SH-SY5Y (cell line): Measurements from ENCODE around the gene PDSS1.

Source experiments
- GATA2 ChIP-seq: IDR thresholded peaks from 2 replicates; pipeline ENCODE4 v1.6.1; 2011; ENCODE audit warnings: mild to moderate bottlenecking, low read depth, low read length
- GATA3 ChIP-seq: IDR thresholded peaks from 2 replicates; pipeline ENCODE4 v1.6.1; 2011; ENCODE audit warnings: low read depth, mild to moderate bottlenecking, low read length, moderate library complexity

- TF ChIP-seq GATA3 = no peak
- TF ChIP-seq GATA2 = no peak
These were observed 34.6 kb upstream of the PDSS1 start for GRCh38 chr10:26662864-26663263.
